GM20000 (cell line): ENCODE measurements around the gene KMT5C.

Experiments used
- DNase-seq: peaks from one replicate; pipeline ENCODE4 v3.0.0; 2012; ENCODE audit warnings: low spot score
- CTCF ChIP-seq: IDR thresholded peaks from 2 replicates; pipeline ENCODE4 v1.5.1; 2012; ENCODE audit warnings: mild to moderate bottlenecking, control low read depth; ENCODE audit errors: extremely low read depth, missing control alignments

Gene KMT5C

GRCh38 chr19:55304279-55304978 is 35.2 kb upstream of the KMT5C start:
- DNase-seq: peak; percentile 78
- TF ChIP-seq CTCF: no peak

DNA sequence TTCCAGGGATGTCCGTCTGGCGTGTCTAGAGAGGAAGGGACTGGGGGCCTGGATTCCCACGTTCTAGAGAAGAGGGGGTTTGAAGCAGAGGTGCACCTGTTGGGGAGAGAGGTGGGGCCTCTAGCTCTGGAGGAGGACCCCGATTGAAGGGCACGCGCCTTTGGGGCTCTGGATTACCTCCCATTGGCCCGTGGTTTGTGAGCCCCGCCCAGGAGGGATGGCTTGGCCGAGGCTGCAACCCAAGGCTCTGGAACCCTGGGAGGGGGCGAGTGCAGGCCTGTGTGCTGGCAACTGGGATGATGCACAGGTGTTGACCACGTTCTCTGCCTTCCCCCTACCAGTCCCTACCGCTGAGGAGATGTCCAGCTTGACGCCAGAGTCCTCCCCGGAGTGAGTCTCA is 34.7 kb upstream of the KMT5C start:
- TF ChIP-seq CTCF: no peak
- no peak for DNase-seq

- DNase-seq: peak; percentile 83
- TF ChIP-seq CTCF: no peak
These were observed 34.2 kb upstream of the KMT5C start for GRCh38 chr19:55305491-55305890.

GRCh38 chr19:55305983-55306562 is 33.6 kb upstream of the KMT5C start:
- no peak for DNase-seq
- no peak for TF ChIP-seq CTCF

GRCh38 chr19:55306712-55307111 is 33.0 kb upstream of the KMT5C start:
- DNase-seq: no peak
- no peak for TF ChIP-seq CTCF

GRCh38 chr19:55308281-55308680 is 31.4 kb upstream of the KMT5C start:
- no peak for TF ChIP-seq CTCF
- no peak for DNase-seq

DNA sequence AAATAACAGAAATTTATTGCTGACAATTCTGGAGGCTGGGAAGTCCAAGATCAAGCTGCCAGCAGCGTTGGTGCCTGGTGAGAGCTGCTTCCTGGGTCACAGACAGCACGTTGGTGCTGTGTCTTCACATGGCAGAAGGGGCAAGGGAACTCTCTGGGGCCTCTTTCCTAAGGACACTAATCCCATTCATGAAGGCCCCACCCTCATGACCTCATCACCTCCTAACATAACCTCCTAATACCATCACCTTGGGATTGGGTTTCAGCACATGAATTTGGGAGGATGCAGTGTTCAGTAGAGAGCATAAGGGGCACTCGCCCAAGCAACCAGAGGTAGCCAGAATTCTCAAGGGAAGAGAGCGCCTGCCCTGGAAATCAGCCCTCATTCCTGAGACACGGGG is 30.2 kb upstream of the KMT5C start:
- no peak for TF ChIP-seq CTCF
- DNase-seq: no peak
